ENCODE data around the gene DEPDC4.
A peak's percentile ranks its signal among the peaks of the same experiment; 100 is the strongest.
"Not testable (repeated sequence)": the region's sequence is repeated elsewhere in the genome, so short reads cannot be mapped to it uniquely, and the experiment has no call there.

DEPDC4 gene

DNA sequence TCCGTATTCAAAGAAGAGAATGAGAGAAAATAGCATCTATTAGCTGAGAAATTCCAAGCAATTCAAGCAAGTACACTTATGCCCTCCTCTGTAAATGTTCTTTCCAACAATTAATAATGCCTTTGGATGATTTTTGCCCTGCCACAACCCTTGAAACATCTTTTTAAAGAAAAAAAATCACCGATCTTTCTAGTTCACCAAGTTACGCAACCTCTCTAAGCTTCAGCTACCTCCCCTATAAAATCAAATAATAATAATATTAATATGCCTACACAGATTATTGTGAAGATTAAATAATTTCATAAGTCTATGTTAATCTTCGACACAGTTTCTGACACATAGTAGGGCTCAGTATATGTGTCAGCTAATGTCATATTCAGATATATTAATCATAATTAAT lies 19.1 kb downstream of the DEPDC4 start:
- Mint-ChIP-seq H3K4me3 (no peak overlapping the region), H3K27ac (no peak overlapping the region), H3K27me3 (no peaks in the 10 kb centered on the region), H3K4me1 (no peaks in the 10 kb centered on the region), H3K36me3 (peaks cover 0 to 2% of the 10 kb centered on the region in 2 donors), H3K9me3 (no peaks in the 10 kb centered on the region)
- ATAC-seq (replicated peaks) (no peak), DNase-seq (no peak)

DNA sequence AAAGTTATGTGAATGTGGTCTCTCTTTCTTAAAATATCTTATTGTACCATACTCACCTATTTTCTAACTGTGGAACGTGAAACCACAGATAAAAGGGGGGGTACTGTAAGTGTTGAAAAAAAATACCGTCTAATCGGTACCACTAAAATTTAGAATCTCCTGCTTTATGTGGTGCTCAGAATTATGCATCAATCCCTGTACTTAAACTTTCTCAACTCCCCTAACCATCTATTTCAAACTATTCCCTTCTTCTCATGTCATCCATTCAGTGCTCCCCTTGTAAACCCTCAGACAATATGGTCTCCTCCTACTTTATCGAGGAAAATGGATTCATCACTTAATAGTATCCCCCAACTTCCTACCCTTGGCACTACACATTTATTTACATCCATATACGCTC lies 23.7 kb downstream of the DEPDC4 start:
- no peak overlapping the region for H3K4me3 Mint-ChIP-seq
- no peak overlapping the region for H3K27ac Mint-ChIP-seq
- H3K9me3 Mint-ChIP-seq: no peaks in the 10 kb centered on the region
- H3K27me3 Mint-ChIP-seq: no peaks in the 10 kb centered on the region
- no peak for DNase-seq
- no peak for ATAC-seq (replicated peaks)
- no peaks in the 10 kb centered on the region for H3K4me1 Mint-ChIP-seq
- H3K36me3 Mint-ChIP-seq: no peaks in the 10 kb centered on the region

DNA sequence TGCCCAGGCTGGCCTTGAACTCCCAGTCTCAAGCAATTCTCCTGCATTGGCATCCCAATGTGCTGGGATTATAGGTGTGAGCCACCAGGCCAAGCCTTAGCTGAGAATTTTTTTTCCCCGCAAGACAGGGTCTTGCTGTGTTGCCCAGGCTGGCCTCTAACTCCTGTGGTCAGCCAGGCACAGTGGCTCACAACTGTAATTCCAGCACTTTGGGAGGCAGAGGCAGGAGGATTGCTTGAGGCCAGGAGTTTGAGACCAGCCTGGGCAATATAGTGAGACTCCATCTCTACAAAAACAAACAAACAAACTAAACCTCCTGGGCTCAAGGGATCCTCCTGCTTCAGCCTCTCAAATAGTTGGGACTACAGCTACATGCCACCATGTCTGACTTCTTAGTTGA lies 27.3 kb downstream of the DEPDC4 start:
- Mint-ChIP-seq H3K27me3 (no peaks in the 10 kb centered on the region), H3K4me1 (no peaks in the 10 kb centered on the region), H3K36me3 (no peaks in the 10 kb centered on the region), H3K27ac (no peak overlapping the region), H3K4me3 (no peak overlapping the region), H3K9me3 (no peaks in the 10 kb centered on the region)
- no peak for ATAC-seq (replicated peaks)
- DNase-seq: no peak

DNA sequence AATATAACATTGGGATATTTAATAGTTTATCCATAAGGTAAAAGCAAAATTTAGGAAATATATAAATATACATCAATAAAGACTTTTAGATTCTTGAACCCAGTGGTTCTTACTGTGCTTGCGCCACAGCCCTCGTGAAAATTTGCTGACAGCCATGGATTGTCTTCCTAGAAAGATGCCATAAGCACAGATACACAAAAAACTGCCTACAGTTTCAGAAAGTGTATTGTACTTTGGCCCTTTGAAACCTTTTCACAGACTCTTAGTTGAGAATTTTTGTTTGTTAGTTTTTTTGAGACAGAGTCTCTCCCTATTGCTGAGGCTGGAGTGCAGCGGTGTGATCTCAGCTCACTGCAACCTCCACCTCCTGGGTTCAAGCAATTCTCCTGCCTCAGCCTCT lies 28.1 kb downstream of the DEPDC4 start:
- no peak for ATAC-seq (replicated peaks)
- H3K27me3 Mint-ChIP-seq: no peaks in the 10 kb centered on the region
- H3K27ac Mint-ChIP-seq: no peak overlapping the region

DNA sequence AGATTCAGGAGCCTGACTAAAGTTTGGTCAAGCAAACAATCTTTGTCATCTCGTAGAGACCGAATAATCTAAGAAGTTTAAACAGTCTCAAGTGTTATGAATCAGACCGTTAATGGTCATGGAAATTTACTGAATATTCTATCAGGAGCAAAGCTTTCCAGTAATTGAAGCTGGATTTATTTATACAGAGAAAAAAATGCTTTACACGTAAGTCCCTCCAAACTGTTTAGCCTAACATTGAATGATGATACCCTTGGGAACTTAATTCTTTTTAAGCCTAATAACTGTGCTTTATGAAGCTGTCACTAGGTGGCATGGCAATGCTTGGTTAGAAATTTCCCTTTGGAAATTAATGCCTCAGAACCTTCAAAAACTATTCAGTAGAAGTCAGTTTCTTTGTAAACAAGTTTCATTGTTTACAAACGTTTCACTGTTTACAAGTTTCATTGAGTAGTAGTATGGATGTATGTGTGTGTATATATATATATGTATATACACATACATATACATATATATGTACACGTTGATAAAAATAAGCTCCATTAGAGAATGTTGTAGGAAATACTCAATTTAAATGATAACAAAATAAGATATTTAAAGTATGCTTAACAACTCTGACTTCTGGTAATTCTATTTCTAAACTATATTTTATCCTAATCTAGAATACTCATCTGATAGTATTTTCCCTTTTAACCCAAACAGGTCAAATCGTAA lies 32.1 kb downstream of the DEPDC4 start:
- ATAC-seq (replicated peaks): peak in 1 of 2 donors; percentile 42
- DNase-seq: no peak
- H3K27ac Mint-ChIP-seq: no peak overlapping the region

More for the DNA sequence above, 28.1 kb downstream of the DEPDC4 start:
- H3K36me3 Mint-ChIP-seq: no peaks in the 10 kb centered on the region
- no peak overlapping the region for H3K4me3 Mint-ChIP-seq
- H3K4me1 Mint-ChIP-seq: no peaks in the 10 kb centered on the region
- DNase-seq: no peak
- no peaks in the 10 kb centered on the region for H3K9me3 Mint-ChIP-seq

DNA sequence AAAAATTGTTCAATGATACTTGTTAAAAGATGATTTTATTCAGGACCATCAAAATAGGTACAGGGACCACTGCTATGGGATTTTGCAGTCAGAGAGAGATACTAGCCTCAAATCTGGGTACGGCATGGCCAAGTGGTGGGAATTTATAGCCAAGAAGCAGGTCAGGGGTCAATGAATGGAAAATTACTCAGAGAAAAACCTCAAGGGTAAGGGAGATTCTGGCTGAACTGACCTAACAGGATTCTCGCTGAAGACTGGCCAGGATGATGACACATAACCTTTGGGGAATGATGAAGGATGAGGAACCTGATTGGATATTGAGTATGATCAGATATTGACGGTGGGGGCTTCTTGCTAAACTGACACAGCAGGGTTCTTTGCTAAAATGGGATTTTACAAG lies 32.7 kb downstream of the DEPDC4 start:
- DNase-seq (no peak), ATAC-seq (replicated peaks) (no peak)
- H3K4me3 Mint-ChIP-seq: no peak overlapping the region
- H3K36me3 Mint-ChIP-seq: no peaks in the 10 kb centered on the region
- no peak overlapping the region for H3K27ac Mint-ChIP-seq
- no peaks in the 10 kb centered on the region for H3K4me1 Mint-ChIP-seq
- H3K9me3 Mint-ChIP-seq: no peaks in the 10 kb centered on the region
- H3K27me3 Mint-ChIP-seq: no peaks in the 10 kb centered on the region

More for the DNA sequence above, 32.1 kb downstream of the DEPDC4 start:
- Mint-ChIP-seq H3K4me3 (no peak overlapping the region), H3K4me1 (no peaks in the 10 kb centered on the region), H3K9me3 (no peaks in the 10 kb centered on the region), H3K27me3 (no peaks in the 10 kb centered on the region), H3K36me3 (no peaks in the 10 kb centered on the region)

DNA sequence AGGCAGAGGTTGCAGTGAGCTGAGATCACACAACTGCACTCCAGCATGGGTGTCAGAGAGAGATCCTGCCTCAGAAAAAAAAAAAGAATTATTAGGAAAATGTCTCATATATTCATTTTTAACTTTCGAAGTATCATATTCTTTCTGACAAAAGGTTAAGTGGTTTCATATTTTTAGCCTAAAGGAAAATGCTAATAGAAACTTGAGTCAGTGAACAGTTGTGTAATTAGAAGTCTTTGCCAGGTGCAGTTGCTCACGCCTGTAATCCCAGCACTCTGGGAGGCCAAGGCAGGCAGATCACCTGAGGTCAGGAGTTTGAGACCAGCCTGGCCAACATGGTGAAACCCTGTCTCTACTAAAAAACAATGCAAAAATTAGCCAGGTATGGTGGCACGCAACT lies 35.0 kb downstream of the DEPDC4 start:
- not testable (repeated sequence) for H3K4me3 Mint-ChIP-seq; H3K27ac Mint-ChIP-seq; H3K36me3 Mint-ChIP-seq; DNase-seq; H3K27me3 Mint-ChIP-seq; H3K4me1 Mint-ChIP-seq; ATAC-seq (replicated peaks); H3K9me3 Mint-ChIP-seq

DNA sequence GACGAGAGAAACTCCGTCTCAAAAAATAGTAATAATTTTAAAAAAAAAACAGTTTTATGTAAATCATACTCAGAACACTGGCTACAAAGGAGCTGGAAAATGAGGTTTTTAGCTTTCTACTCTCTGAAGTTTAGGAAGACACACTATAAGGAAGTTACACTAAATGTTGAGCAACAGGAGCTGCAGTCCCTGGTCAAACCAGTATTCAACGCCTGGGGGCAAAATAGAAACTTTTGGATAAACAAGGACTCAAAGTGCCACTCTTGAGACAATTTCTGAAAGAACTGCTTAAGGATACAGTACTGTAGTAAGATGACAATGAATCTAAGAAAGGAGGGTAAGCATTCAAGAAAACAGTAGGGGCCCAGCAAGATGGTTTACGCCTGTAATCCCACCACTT lies 37.0 kb downstream of the DEPDC4 start:
- ATAC-seq (replicated peaks): no peak
- no peak for DNase-seq
- peaks cover 4 to 9% of the 10 kb centered on the region in 2 donors for H3K36me3 Mint-ChIP-seq
- no peak overlapping the region for H3K4me3 Mint-ChIP-seq
- H3K27ac Mint-ChIP-seq: no peak overlapping the region
- H3K27me3 Mint-ChIP-seq: no peaks in the 10 kb centered on the region
- H3K4me1 Mint-ChIP-seq: no peaks in the 10 kb centered on the region
- H3K9me3 Mint-ChIP-seq: no peaks in the 10 kb centered on the region

DNA sequence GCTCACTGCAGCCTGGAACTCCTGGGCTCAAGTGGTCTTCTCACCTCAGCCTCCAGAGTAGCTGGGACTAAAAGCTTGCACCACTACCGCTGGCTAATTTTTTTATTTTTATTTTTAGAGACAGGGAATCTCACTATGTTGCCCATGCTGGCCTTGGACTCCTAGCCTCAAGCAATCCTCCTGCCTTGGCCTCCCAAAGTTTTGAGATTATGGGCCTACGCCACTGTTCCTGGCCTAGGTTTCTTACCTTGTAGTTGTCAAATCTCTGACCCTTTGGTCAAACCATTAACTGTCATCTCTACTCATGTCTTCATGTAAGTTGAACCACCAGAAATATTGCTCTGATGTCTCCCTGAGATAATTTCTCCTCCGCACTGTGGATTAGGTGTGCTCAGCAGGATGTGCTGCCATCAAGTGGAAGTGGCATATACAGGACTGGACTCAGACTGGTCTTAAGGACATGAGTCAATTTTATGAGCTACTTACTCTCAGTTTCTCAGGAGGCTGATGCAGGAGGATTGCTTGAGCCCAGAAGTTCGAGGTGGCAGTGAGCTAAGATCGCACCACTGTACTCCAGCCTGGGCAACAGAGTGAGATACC lies 37.7 kb downstream of the DEPDC4 start:
- Mint-ChIP-seq H3K4me1 (no peaks in the 10 kb centered on the region), H3K27ac (no peak overlapping the region), H3K36me3 (peaks cover 4 to 9% of the 10 kb centered on the region in 2 donors), H3K4me3 (no peak overlapping the region), H3K27me3 (no peaks in the 10 kb centered on the region), H3K9me3 (no peaks in the 10 kb centered on the region)
- ATAC-seq (replicated peaks) (no peak), DNase-seq (no peak)

DNA sequence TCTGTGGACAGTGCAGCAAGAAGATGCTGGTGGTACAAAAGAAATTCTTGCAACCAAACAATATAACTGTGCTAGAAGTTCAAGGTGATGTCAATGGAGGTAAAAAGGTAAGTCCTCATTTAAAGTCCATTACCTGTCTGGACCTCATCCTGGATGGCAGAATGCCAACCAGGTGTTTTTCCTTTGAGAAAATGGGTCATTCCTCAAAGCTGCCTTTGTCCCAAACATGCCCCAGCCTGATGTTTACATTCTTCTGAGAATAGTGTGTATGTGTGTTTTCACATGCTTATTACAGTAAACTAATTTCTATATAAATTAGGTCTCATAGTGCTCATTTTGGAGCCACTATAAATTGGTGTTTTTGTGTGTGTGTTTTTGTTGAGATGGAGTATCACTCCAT lies 41.4 kb downstream of the DEPDC4 start:
- no peak for DNase-seq
- Mint-ChIP-seq H3K4me1 (no peaks in the 10 kb centered on the region), H3K27ac (no peak overlapping the region), H3K36me3 (peaks cover 9 to 22% of the 10 kb centered on the region in 2 donors), H3K9me3 (no peaks in the 10 kb centered on the region), H3K27me3 (no peaks in the 10 kb centered on the region), H3K4me3 (no peak overlapping the region)
- ATAC-seq (replicated peaks): no peak

DNA sequence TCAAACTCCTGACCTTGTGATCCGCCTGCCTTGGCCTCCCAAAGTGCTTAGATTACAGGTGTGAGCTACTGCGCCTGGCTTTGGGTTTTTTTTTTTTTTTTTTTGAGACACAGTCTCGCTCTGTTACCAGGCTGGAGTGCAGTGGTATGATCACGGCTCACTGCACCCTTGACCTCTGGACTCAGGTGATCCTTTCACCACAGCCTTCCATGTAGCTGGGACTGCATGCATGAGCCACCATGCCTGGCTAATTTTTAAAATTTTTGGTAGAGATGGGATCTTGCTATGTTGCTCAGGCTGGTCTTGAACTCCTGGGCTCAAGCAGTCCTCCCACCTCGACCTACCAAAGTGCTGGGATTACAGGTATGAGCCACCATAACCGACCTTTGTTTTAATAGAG lies 44.7 kb downstream of the DEPDC4 start:
- peaks cover 10 to 29% of the 10 kb centered on the region in 2 donors for H3K36me3 Mint-ChIP-seq
- H3K27ac Mint-ChIP-seq; DNase-seq; H3K4me3 Mint-ChIP-seq; ATAC-seq (replicated peaks); H3K9me3 Mint-ChIP-seq; H3K4me1 Mint-ChIP-seq; H3K27me3 Mint-ChIP-seq: not testable (repeated sequence)

DNA sequence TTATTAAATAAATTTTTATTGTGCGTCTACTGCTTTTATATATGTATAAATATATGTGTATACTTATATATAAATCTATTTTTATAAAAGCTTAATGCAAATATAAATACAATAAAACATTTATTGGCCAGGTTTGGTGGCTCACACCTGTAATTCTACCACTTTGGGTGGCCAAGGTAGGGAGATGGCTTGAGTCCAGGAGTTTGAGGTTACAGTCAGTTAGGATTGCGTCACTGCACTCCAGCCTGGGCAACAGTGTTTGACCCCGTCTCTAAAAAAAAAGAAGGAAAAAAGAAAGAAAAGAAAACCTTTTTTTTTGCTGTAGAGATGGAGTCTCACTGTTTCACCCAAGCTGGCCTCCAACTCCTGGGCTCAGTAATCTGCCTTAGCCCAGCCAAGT lies 45.4 kb downstream of the DEPDC4 start:
- Mint-ChIP-seq H3K9me3 (no peaks in the 10 kb centered on the region), H3K27ac (no peak overlapping the region), H3K4me3 (no peak overlapping the region), H3K27me3 (no peaks in the 10 kb centered on the region), H3K36me3 (peaks cover 12 to 31% of the 10 kb centered on the region in 2 donors), H3K4me1 (no peaks in the 10 kb centered on the region)
- DNase-seq (no peak), ATAC-seq (replicated peaks) (no peak)

DNA sequence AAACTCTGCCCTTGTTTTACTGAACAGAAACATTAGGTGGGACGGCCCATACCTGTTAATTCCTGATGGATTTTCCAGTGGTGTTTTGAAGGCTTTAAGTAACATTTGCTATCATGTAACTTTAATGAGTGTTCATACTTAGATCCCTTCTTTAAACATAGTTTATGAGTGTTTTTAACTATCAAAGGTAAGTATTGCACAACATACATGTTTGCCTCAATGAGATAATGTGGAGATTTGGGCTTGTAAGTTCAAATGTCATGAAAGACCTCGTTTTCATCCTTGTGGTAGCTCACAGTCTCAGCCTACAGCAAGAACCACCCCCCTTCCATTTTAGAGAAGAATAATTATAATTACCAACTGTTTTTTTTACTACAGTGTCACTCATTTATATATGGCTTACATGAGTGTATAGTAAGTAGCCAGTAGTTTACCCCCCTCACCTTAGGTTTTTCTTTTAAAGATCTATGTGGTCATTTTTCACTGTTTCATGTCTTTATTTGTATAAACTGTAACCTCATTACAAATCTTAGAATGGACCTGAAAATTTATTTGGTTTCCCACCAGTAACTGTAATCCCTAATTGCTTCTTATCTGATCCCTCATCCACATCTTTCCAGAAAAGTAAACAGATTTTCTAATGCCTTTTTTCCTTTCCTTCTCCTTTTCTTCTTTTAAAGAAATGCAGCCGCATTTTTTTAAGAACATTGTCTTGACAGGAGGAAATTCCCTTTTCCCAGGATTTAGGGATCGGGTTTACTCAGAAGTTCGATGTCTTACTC lies 47.4 kb downstream of the DEPDC4 start:
- Mint-ChIP-seq H3K9me3 (no peaks in the 10 kb centered on the region), H3K4me3 (no peak overlapping the region), H3K27me3 (no peaks in the 10 kb centered on the region), H3K4me1 (peaks cover 3 to 8% of the 10 kb centered on the region in 2 donors), H3K36me3 (peaks cover 13 to 35% of the 10 kb centered on the region in 2 donors), H3K27ac (no peak overlapping the region)
- ATAC-seq (replicated peaks) (no peak), DNase-seq (no peak)

DNA sequence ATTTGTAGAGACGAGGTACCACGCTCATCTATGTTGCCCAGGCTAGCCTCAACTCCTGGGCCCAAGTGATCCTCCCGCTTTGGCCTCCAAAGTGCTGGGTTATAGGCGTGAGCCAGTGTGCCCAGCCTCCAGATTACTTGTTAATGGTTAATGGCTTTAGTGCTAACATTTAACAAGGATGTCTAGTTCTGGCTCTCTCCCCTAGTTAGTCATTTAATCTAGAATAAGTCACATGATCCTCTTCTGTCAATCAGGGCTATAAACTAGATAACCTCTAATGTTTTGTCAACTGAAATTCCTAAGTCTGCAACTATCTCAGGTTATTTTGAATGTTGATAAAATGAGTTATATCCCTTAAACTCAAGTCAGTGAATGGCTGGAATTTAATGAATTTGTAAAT lies 50.5 kb downstream of the DEPDC4 start:
- no peak overlapping the region for H3K4me3 Mint-ChIP-seq
- peaks cover 12 to 30% of the 10 kb centered on the region in 2 donors for H3K36me3 Mint-ChIP-seq

DNA sequence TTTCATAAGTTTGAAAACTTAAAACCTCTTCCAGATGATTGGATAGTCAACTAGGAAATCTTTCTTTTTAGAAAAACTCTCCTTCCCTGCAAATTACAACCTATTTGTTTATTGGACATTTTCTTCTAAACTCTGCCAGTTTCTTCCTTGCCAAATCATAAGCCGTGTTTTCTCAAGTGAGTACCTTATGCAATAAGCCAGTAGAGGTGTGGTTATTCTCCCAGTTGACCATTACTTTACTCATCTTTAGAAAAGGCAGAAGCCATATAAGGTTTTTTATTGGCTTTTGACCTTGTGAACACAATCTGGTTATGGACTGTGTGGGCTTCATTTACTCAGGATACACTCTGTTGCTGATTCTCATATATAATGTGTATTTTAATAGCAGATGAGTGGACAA lies 51.7 kb downstream of the DEPDC4 start:
- Mint-ChIP-seq H3K27me3 (no peaks in the 10 kb centered on the region), H3K9me3 (no peaks in the 10 kb centered on the region), H3K36me3 (peaks cover 12 to 32% of the 10 kb centered on the region in 2 donors), H3K4me1 (peaks cover 3 to 9% of the 10 kb centered on the region in 2 donors), H3K27ac (no peak overlapping the region), H3K4me3 (no peak overlapping the region)
- DNase-seq (no peak), ATAC-seq (replicated peaks) (no peak)

More for the DNA sequence above, 50.5 kb downstream of the DEPDC4 start:
- Mint-ChIP-seq H3K27me3 (no peaks in the 10 kb centered on the region), H3K4me1 (peaks cover 3 to 9% of the 10 kb centered on the region in 2 donors), H3K9me3 (no peaks in the 10 kb centered on the region), H3K27ac (no peak overlapping the region)
- DNase-seq (no peak), ATAC-seq (replicated peaks) (no peak)

All from stimulated activated naive B cell treated with anti-CD40 and anti-IgM and Interleukin-4, amounts not matched to agents 10 μg/mL and 1 μg/mL and 100 μg/mL, for 72 hours (primary cell).